Measurements from ENCODE around the gene SCO2. TPM values are rescaled to one million over a fixed set of nuclear protein-coding genes. Genes with fewer than 3 reads are reported as not detected.
A peak's percentile ranks its signal among the peaks of the same experiment; 100 is the strongest.
"Not testable (repeated sequence)": the region's sequence is repeated elsewhere in the genome, so short reads cannot be mapped to it uniquely, and the experiment has no call there.

SCO2 gene
- total RNA-seq, 1 donor from 2014 or later, result 0.65 TPM

DNA sequence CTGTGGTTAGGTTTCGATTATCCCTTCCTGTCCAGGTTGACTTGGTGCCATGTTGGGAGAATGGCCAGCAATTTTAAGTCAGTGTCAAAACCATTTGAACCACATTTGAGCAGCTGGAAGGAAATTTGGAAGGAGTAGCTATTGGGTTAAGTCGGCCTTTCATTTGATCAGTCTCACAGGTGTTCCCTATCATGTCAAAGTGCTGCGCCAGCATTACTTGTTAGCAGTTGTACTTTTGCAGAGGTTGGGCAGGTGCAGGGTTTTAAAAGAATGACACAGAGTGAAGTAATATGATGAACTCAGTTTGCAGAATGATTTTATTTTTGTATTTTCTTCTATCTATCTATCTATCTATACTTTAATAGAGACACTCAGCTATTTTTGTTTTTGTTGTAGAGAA lies 10.8 kb upstream of the SCO2 start:
- no peak overlapping the region for H3K27ac Mint-ChIP-seq
- DNase-seq (ENCODE audit: low spot score in 2 of 2, unreplicated experiment in 2 of 2), result no peak
- H3K4me3 Mint-ChIP-seq, result no peak overlapping the region
- H3K9me3 Mint-ChIP-seq, result no peaks in the 10 kb centered on the region
- H3K4me1 Mint-ChIP-seq, result peaks cover 30% of the 10 kb centered on the region
- no peaks in the 10 kb centered on the region for H3K36me3 Mint-ChIP-seq
- TF ChIP-seq, protein P1, sequence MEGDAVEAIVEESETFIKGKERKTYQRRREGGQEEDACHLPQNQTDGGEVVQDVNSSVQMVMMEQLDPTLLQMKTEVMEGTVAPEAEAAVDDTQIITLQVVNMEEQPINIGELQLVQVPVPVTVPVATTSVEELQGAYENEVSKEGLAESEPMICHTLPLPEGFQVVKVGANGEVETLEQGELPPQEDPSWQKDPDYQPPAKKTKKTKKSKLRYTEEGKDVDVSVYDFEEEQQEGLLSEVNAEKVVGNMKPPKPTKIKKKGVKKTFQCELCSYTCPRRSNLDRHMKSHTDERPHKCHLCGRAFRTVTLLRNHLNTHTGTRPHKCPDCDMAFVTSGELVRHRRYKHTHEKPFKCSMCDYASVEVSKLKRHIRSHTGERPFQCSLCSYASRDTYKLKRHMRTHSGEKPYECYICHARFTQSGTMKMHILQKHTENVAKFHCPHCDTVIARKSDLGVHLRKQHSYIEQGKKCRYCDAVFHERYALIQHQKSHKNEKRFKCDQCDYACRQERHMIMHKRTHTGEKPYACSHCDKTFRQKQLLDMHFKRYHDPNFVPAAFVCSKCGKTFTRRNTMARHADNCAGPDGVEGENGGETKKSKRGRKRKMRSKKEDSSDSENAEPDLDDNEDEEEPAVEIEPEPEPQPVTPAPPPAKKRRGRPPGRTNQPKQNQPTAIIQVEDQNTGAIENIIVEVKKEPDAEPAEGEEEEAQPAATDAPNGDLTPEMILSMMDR (IDR thresholded peaks at IDR 0.05; ENCODE audit: unreplicated experiment), result no peak
- peaks cover 11% of the 10 kb centered on the region for H3K27me3 Mint-ChIP-seq (ENCODE audit: low read depth)

DNA sequence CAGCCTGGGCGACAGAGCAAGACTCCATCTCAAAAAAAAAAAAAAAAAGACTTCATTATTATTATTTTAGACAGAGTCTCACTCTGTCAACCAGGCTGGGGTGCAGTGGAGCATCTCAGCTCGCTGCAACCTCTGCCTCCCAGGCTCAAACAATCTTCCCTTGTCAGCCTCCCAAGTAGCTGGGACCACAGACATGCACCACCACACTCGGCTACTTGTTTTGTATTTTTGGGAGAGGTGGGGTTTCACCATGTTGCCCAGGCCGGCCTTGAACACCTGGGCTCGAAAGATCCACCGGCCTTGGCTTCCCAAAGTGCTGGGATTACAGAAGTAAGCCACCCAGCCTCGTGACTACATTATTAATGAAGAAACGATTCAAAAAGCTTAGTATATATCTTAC lies 9.7 kb upstream of the SCO2 start:
- TF ChIP-seq, protein P1 (IDR thresholded peaks at IDR 0.05; ENCODE audit: unreplicated experiment), result no peak
- H3K9me3 Mint-ChIP-seq, result no peaks in the 10 kb centered on the region
- no peaks in the 10 kb centered on the region for H3K36me3 Mint-ChIP-seq
- no peak overlapping the region for H3K4me3 Mint-ChIP-seq
- peaks cover 32% of the 10 kb centered on the region for H3K4me1 Mint-ChIP-seq
- peaks cover 19% of the 10 kb centered on the region for H3K27me3 Mint-ChIP-seq (ENCODE audit: low read depth)
- H3K27ac Mint-ChIP-seq, result no peak overlapping the region
- DNase-seq (ENCODE audit: low spot score in 2 of 2, unreplicated experiment in 2 of 2), result no peak

DNA sequence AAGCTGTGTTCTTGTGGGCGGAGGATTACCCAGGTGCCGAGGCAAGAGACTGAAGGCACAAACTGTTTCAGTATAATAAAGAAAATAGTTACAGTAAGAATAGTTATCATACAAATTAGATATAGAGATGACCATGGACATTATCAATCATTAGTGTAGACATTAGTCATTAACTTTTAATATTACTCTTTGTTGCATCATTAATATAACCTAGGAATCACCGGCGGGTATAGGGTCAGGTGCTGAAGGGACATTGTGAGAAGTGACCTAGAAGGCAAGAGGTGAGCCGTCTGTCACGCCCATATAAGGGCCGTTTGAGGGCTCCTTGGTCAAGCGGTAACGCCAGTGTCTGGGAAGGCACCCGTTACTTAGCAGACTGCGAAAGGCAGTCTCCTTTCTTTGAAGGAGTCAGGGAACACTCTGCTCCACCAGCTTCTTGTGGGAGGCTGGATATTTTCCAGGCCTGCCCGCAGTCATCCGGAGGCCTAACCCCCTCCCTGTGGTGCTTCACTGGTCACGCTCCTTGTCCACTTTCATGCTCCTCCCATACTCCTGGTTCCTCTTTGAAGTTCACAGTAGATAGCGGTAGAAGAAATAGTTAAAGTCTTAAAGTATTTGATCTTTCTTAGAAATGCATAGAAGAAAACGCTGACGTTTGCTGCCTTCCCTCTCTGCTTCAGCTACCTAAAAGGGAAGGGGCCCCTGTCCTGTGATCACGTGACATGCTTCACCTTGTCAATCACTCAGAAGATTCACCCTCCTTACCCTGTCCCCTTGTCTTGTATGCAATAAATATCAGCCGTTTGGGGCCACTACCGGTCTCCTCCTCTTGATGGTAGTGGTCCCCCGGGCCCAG lies 8.7 kb upstream of the SCO2 start:
- Mint-ChIP-seq H3K27ac (peak overlapping the region; percentile 86), H3K4me1 (peaks cover 25% of the 10 kb centered on the region), H3K27me3 (ENCODE audit: low read depth) (peaks cover 24% of the 10 kb centered on the region), H3K4me3 (peak overlapping the region; percentile 14)
- not testable (repeated sequence) for H3K9me3 Mint-ChIP-seq; H3K36me3 Mint-ChIP-seq; DNase-seq (ENCODE audit: low spot score in 2 of 2, unreplicated experiment in 2 of 2)

DNA sequence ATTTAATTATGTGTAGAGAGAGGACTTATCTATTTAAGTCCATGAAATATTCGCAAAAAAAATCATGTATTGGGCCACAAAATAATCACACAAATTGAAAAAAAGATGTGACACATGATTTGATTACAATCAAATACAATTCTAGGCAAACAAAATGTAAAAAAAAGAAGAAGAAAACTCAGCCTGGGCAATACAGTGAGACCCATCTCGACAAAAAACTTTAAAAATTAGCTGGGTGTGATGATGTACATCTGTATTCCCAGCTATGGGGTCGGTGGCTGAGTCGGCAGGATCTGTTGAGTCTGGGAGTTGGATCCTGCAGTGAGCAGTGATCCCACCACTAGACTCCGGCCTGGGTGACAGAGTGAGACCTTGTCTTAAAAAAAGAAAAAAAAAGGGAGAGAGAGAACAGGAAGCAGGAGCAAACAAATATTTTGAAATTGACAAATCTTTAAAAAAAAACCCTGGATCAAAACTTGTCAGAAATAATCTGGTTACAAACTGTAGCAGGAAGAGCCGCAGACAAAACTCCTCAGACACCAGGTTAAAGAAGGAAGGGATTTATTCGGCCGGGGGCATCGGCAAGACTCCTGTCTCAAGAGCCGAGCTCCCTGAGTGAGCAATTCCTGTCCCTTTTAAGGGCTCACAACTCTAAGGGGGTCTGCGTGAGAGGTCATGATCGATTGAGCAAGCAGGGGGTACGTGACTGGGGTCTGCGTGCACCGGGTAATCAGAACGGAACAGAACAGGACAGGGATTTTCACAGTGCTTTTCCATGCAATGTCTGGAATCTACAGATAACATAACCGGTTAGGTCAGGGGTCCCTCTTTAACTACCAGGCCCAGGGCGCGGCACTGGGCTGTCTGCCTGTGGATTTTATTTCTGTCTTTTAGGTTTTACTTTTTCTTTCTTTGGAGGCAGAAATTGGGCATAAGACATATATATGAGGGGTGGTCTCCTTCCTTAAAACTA lies 7.7 kb upstream of the SCO2 start:
- TF ChIP-seq, protein P1 (IDR thresholded peaks at IDR 0.05; ENCODE audit: unreplicated experiment), result no peak
- H3K4me1 Mint-ChIP-seq, result peaks cover 25% of the 10 kb centered on the region
- H3K36me3 Mint-ChIP-seq, result no peaks in the 10 kb centered on the region
- peak overlapping the region; percentile 62 for H3K4me3 Mint-ChIP-seq
- H3K27ac Mint-ChIP-seq, result peak overlapping the region; percentile 86
- H3K27me3 Mint-ChIP-seq (ENCODE audit: low read depth), result peaks cover 34% of the 10 kb centered on the region
- no peak for DNase-seq (ENCODE audit: low spot score in 2 of 2, unreplicated experiment in 2 of 2)
- no peaks in the 10 kb centered on the region for H3K9me3 Mint-ChIP-seq

DNA sequence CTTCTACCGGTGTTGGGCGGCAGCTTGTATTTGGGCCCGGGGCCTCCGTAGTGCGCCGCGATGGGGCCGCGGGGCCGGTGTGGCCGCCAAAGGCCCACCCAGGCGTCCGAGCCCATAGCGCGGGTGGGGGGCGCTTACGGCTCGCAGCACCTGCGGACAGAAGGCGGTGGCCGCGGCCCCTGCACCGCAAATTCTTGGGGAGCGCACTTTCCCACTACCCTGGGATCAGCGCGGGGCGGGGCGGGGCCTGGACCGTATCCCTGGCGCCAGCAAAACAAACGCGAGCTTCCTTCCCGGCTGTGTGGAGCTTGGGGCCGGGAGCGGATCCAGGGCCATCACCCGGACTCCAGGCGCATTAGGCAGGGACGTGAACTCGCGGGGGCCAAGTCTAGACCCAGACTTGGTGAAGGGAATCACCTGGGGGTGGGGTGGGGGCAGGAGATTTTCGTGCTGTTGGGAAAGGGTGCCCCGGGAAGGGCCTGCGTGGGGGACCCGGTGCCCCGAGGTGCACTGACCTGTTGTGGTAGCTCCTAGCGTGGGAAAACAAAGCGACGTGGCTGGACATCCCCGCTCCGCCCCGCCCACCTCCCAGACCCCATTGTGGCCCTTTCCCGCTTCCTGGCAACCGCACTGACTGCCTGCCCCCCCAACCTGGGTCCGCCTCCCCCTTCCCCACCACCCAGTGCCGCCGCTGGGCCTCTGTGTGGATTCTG lies 6.7 kb upstream of the SCO2 start:
- no peaks in the 10 kb centered on the region for H3K9me3 Mint-ChIP-seq
- peak overlapping the region; percentile 9 for H3K27ac Mint-ChIP-seq
- H3K27me3 Mint-ChIP-seq (ENCODE audit: low read depth), result peaks cover 38% of the 10 kb centered on the region
- H3K36me3 Mint-ChIP-seq, result no peaks in the 10 kb centered on the region
- peak in 1 of 2 experiments; percentile 44 for DNase-seq (ENCODE audit: low spot score in 2 of 2, unreplicated experiment in 2 of 2)
- H3K4me3 Mint-ChIP-seq, result peak overlapping the region; percentile 62
- TF ChIP-seq, protein P1 (IDR thresholded peaks at IDR 0.05; ENCODE audit: unreplicated experiment), result no peak
- H3K4me1 Mint-ChIP-seq, result peaks cover 26% of the 10 kb centered on the region
